Middle frontal gyrus (tissue), 1 donor: ENCODE data around the gene PLOD2.

Experiments
- DNase-seq: peaks from one replicate; pipeline ENCODE4 v3.0.0-alpha.2; 2015; ENCODE audit warnings: low spot score; ENCODE audit errors: extremely low spot score

Gene PLOD2

DNA sequence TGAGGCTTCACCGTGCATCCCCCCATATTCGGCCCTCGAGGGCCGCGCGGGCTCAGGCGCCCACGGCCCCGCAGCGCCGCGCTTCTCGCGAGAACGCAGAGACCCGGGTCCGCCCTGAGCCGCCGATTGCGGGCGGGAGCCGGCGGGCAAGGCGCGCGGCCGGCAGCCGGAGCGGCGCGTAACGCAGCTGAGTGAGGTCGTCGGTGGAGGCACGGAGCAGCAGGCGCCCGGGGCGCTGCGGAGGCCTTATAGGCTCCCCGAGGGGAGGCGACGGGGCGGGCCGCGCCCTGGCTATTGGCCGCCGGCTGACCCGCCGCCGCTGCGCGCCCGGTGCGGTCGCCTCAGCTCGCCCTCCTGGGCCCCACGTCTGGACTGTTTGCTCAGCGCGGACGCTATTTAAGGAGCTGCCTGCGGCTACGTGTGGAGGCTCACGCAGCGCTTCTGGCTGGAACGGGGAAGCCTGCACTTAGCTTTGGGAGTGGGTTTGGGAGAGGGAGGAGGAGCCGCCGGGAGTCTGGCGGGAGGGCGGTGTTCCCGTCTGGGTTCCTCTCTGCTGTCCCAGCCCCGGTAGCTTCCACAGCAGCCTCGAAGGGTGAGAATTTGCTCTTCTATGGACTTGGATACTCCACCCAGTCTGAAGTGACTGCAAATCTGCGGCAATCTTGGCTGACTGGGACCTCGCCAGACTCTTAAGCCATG, at the start of gene PLOD2:
Gene PLOD2 (minus strand): TSS at position 221 of the 699 bp plus-strand sequence. CDS start 195 bp downstream, at position 26.
- DNase-seq, result no peak

- DNase-seq, result no peak
These were observed 48.4 kb upstream of the PLOD2 start for GRCh38 chr3:146209371-146209770.

- DNase-seq, result no peak
These were observed 42.8 kb upstream of the PLOD2 start for GRCh38 chr3:146203776-146204175.

GRCh38 chr3:146200461-146201220, 39.7 kb upstream of the PLOD2 start:
- DNase-seq, result no peak

DNA sequence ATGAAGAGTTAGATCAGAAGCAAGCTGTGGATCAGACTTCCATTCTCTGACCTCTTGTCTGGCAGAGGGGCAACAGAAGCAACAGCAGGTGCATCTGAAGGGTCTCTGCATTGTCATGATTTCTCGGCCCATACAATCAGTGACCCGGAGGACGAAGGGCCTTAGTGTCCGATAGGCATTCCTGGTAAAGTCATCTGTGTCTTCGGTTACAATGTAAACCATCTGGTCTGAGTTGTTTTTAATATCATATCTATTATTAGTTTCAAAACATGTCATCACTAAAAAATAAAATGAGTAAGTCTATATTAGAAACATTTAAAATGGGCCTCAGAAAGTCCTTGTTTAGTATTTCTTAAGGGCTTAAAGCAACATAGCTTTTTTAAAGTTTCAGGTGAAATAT, 38.8 kb upstream of the PLOD2 start:
- DNase-seq, result no peak

DNA sequence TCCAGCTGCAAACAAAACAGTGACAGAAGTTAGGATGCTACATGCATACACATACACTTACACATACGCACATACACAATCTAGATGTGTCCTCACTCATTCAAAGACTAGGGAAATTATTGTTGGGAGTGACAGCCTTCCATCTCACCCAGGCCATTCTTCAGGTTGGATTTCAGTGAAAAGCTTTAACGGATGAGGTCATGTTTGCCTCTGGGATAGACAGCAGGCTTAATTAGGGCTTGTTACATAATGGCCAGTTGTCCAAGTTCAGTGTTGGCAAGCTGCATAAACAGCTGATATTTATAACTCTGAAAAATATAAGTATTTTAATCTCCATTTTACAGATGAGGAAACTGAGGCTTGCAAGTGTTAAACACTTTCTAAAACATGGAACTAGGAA, 35.8 kb upstream of the PLOD2 start:
- no peak for DNase-seq

DNA sequence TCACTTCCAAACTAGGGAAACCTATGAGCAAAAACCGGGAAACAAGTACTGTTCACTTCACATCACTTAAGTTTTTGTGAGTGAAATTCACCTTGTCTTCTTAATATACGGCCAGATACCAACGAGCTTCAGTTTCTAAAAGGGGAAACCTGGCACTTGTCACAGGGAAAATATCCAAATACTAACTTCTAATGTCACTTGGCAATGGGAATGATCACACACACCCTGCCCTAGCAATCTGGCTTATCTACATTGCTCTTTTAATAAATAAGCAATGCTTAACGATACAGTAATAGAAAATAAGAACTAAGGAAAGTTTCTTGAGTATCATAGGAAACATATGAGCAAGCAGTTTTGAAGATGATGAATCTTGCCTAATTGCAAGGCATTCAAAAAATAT, 34.6 kb upstream of the PLOD2 start:
- DNase-seq, result no peak

- DNase-seq, result no peak
These were observed 34.0 kb upstream of the PLOD2 start for GRCh38 chr3:146195030-146195429.

GRCh38 chr3:146191051-146191450, 30.1 kb upstream of the PLOD2 start:
- no peak for DNase-seq

DNA sequence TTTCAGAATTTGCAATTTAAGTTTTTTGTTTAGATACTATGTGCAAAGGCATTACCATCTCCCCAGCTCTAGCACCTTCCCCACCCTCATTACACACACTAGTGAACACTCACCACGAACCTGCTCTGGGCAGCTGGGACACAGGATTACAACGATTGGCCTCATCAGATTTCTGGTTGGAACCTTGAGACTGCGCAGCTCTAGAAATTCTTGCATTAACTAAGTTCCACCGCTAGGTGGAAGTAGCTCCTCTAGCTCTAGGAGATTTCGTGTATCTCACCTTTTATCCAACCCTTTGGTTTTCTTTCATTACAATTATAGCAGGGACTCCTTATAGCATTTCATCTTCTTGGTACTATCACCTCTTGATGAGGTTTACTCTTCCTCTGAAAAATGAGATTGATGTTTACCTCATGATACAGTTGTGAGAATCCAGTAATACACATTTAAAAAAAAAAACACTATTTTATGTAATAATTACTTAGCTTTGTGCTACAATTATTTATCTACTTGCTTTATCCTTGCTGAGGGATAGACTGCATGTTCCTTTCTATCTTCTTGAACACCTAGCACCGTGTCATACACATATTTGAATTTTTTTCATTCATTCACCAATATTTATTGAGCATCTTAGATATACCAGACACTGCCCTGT, 28.7 kb upstream of the PLOD2 start:
- DNase-seq, result no peak

DNA sequence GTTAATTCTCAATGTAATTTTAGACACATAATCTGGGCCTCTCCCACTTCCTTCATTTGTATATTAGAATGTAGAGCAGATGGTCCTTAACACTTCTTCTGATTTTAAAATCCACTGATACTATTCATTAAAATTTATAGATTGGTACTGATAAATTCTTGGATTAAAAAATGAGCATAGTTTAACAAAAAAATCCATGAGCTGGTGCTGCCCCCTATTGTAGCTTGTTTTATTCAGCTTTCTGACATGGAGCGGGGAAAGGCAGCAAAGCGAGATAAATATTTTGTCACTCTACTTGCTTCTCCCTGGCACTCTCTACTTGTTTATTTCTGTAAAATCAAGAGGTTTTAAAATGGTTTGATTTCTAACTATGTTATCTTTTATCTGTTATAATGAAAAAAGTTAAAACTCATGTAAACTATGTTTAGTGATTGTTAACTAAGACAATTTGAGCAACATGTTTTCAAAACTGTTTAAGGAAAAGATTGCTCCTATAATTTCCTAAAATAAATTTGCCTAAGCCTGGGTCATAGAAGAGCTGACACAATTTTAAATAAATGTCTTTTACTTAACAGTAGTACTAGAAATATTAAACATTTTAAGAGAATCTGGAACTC, 26.5 kb upstream of the PLOD2 start:
- peak; percentile 33 for DNase-seq

- no peak for DNase-seq
These were observed 23.4 kb upstream of the PLOD2 start for GRCh38 chr3:146184241-146185015.

DNA sequence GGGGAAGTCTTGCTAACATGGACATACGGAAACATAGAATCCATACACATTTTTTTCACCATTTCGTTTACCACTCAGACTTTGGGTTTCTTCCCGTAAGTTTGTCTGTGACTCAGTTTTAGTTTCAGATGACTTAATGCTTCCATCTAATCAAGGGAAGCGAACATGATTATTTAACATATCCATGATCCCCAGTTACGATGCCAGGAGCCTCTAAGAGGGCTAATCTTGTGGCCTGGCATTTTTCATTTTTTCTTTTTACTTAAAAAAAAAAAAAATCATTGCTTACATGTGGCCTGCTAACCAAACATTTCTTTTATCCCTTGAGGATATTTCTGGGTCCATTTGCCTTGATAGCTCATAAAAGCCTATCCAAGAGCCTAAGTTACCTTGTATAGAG, 20.2 kb upstream of the PLOD2 start:
- DNase-seq, result no peak

DNA sequence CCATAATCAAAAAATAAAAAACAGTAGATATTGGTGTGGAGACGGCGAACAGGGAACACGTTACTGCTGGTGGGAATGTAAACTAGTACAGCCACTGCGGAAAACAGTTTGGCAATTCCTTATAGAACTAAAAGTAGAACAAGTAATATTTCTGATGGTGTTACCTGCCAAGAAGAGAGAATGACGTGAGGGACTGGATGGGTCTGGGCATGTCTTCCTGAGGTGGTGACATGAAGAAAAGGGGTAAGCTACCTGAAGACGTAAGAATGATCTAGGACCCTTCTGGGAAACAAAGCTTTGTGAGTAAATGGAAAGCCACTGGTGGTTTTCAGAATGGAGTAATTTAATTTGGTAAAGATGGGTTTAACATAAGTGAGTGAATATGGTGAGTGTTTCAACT, 19.4 kb upstream of the PLOD2 start:
- no peak for DNase-seq

DNA sequence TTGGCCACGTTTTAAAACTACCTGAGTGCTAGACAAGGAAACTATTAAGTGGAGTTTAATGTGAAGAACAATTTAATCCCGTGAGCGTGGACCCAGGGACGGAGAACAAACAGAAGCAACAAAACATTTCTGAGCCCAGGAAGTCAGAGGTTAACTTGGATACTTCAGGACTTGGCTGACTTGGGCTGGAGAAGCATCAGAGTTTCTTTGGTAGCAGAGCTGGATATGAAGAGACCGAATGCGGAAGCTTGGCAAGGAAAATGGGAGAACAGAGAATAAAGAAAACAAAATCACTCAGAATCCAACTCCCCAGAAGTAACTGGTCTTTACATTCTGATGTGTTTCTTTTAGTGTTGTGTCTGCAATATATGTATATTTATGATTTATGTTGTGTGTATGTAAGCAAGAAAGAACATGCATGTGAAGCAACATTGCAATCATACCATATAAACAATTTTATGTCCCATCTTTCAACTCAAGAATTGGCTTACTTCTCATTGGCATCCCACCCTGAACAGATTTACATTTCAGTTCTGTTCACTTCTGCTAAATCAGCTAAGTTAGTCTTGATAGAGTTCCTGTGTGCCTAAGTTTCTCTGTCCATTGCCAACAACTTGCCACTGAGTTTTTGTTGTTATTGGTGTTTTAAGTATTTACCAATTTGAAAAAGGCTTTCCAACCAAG, 17.2 kb upstream of the PLOD2 start:
- DNase-seq, result no peak

GRCh38 chr3:146177519-146177918, 16.5 kb upstream of the PLOD2 start:
- DNase-seq, result no peak

- DNase-seq, result no peak
These were observed 16.1 kb upstream of the PLOD2 start for GRCh38 chr3:146177072-146177471.

DNA sequence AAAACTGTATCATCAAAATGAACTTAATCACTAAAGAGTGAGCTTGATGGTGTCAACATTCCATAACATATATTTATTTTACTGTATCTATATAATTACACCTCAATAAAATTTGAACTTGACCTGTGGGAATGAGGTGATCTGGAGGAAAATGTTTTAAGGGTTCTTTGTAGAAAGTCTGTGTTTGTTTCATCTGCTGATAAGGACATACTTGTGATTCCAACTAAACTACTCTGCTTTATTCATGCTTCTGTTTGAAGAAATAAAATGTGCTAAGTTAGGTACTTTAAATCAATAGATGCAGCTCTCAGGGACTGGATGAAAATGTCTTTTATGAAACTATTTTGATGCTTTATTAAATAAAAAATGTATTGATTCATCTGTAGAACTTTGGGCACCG, 11.6 kb upstream of the PLOD2 start:
- DNase-seq, result no peak

- no peak for DNase-seq
These were observed 9.6 kb upstream of the PLOD2 start for GRCh38 chr3:146170591-146170990.

DNA sequence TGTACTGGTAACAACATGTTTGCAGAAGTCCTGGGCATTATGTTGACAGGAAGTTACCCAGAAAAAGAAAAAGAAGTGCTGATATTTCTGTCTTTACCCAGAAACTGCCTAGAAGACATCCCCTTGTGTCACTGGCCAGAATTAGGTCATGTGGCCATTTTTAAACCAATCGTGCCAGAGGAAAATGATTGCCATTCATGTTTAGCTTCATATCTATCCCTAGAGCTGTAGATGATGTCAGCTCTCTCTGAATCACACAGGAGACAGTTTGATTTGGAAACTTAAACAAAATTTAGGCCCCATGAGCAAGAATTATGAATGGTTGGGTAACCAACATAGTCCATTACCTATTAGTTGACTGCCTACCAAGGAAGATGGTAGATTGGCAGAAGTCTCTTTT, 8.9 kb upstream of the PLOD2 start:
- DNase-seq, result no peak

DNA sequence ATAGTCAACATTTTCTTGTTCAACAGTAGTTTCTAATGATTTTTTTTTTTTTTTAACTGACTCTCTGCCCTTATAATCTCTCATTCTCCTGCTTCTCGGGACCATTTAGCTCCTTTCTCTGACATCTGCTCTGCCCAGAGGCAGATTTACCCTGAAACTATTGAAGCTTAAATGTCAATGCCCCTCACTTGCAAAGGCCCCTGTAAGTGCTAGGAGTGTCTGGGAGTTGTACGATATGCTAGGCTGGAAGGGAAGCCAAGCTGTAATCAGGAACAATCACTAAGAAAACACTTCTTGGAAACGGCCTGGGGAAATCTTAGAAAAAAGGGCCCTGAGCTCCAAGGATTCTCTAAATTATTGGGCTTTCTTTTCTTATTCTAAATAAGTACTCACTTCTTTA, 5.8 kb upstream of the PLOD2 start:
- DNase-seq, result no peak
